CD4-positive, alpha-beta T cell treated with Interleukin-6 at 100 ng/mL for 8 hours (primary cell): Measurements from ENCODE around the gene IFRD2.

Experiments used
- DNase-seq: peaks from one replicate; pipeline ENCODE4 v3.0.0-alpha.2; 2020; ENCODE audit warnings: mixed read lengths, low spot score

Gene IFRD2

GRCh38 chr3:50302095-50303012 is 10.1 kb upstream of the IFRD2 start:
- no peak for DNase-seq

GRCh38 chr3:50300681-50301254 is 8.5 kb upstream of the IFRD2 start:
- DNase-seq: no peak

GRCh38 chr3:50299929-50300680 is 7.9 kb upstream of the IFRD2 start:
- no peak for DNase-seq

GRCh38 chr3:50299638-50299928 is 7.4 kb upstream of the IFRD2 start:
- no peak for DNase-seq

- DNase-seq: peak; percentile 100
Observed at GRCh38 chr3:50298836-50299637, 6.8 kb upstream of the IFRD2 start, which contains the start of the genes HYAL3 and NAA80. Gene HYAL3, minus strand, starts transcription at chr3:50299405. Its CDS starts 3,803 bp downstream, at chr3:50295602. Gene NAA80, minus strand, starts transcription at chr3:50299405. Its CDS starts 1,942 bp downstream, at chr3:50297463.

GRCh38 chr3:50297896-50298725 is 5.9 kb upstream of the IFRD2 start:
- no peak for DNase-seq

- no peak for DNase-seq
Observed at GRCh38 chr3:50297384-50297775, 5.2 kb upstream of the IFRD2 start.

- no peak for DNase-seq
Observed at GRCh38 chr3:50296721-50297383, 4.6 kb upstream of the IFRD2 start.

- no peak for DNase-seq
Observed at GRCh38 chr3:50295553-50296431, 3.6 kb upstream of the IFRD2 start.

GRCh38 chr3:50294492-50295403 is 2.5 kb upstream of the IFRD2 start:
- DNase-seq: no peak

- DNase-seq: no peak
Observed at GRCh38 chr3:50294089-50294488, 1.9 kb upstream of the IFRD2 start.

GRCh38 chr3:50293079-50293801 is 1.0 kb upstream of the IFRD2 start:
- no peak for DNase-seq

GRCh38 chr3:50290161-50290641 is 2.0 kb downstream of the IFRD2 start:
- no peak for DNase-seq

- no peak for DNase-seq
Observed at GRCh38 chr3:50289130-50289529, 3.1 kb downstream of the IFRD2 start.

GRCh38 chr3:50288387-50289007 is 3.7 kb downstream of the IFRD2 start:
- no peak for DNase-seq

GRCh38 chr3:50287262-50287661 is 5.0 kb downstream of the IFRD2 start:
- no peak for DNase-seq
